CD4-positive, alpha-beta memory T cell (primary cell): Measurements from ENCODE around the gene DNAJB6. TPM values are rescaled to one million over a fixed set of nuclear protein-coding genes. Genes with fewer than 3 reads are reported as not detected.

Source experiments
- CTCF ChIA-PET: fragments of 350-600 bp; sonication (Branson Sonifier 250); formaldehyde crosslinking; loops from one replicate; lab custom pipeline; 2021; ENCODE audit warnings: inconsistent platforms; ENCODE audit not compliant: partially characterized antibody; lab: Charles Lee
- POLR2A ChIA-PET: fragments of 350-600 bp; sonication (Branson Sonifier 250); formaldehyde crosslinking; loops from one replicate; lab custom pipeline; 2021; ENCODE audit not compliant: partially characterized antibody; lab: Charles Lee
- DNase-seq, 5 donors: peaks; one replicate each; pipeline versions ENCODE4 v3.0.0 to v3.0.0-alpha.2; 2020 to 2022; ENCODE audit warnings: mixed read lengths in 1 of 5
- H3K27ac ChIP-seq: one replicate; pipeline ENCODE4 v1.7.0; 2013; ENCODE audit warnings: low read depth, low read length
- H3K27me3 ChIP-seq: 2 replicates; pipeline ENCODE4 v1.7.0; 2013; ENCODE audit warnings: mild to moderate bottlenecking, low read length, moderate library complexity; ENCODE audit not compliant: insufficient read depth
- H3K36me3 ChIP-seq: 2 replicates; pipeline ENCODE4 v1.7.0; 2013; ENCODE audit warnings: mild to moderate bottlenecking, low read length, moderate library complexity; ENCODE audit not compliant: insufficient read depth
- H3K4me1 ChIP-seq: 2 replicates; pipeline ENCODE4 v1.7.0; 2013; ENCODE audit warnings: mild to moderate bottlenecking, low read length, moderate library complexity; ENCODE audit not compliant: insufficient read depth
- H3K4me3 ChIP-seq, 2 donors: one replicate each; pipeline ENCODE4 v1.7.0; 2013; ENCODE audit warnings: low read length in 2 of 2, mild to moderate bottlenecking in 1 of 2
- H3K9me3 ChIP-seq, 2 donors: one replicate each; pipeline ENCODE4 v1.7.0; 2013; ENCODE audit warnings: low read length in 2 of 2, control low read depth in 1 of 2; ENCODE audit not compliant: control insufficient read depth in 1 of 2
- H3K27ac Mint-ChIP-seq, 7 donors: one replicate each; pipeline ENCODE4 v1.8.0; 2020 to 2021; ENCODE audit warnings: mixed read lengths in 7 of 7, mild to moderate bottlenecking in 6 of 7, inconsistent platforms in 3 of 7, moderate library complexity in 3 of 7
- H3K27me3 Mint-ChIP-seq, 2 donors: one replicate each; pipeline ENCODE4 v1.8.0; 2020 to 2021; ENCODE audit warnings: mixed read lengths in 2 of 2
- H3K36me3 Mint-ChIP-seq, 2 donors: one replicate each; pipeline ENCODE4 v1.8.0; 2020 to 2021; ENCODE audit warnings: mixed read lengths in 2 of 2, inconsistent platforms in 1 of 2, mild to moderate bottlenecking in 1 of 2
- H3K4me1 Mint-ChIP-seq, 4 donors: one replicate each; pipeline ENCODE4 v1.8.0; 2020 to 2021; ENCODE audit warnings: mixed read lengths in 4 of 4, mild to moderate bottlenecking in 1 of 4
- H3K4me3 Mint-ChIP-seq, 8 donors: one replicate each; pipeline ENCODE4 v1.8.0; 2020 to 2021; ENCODE audit warnings: mixed read lengths in 8 of 8, mild to moderate bottlenecking in 7 of 8, moderate library complexity in 6 of 8, inconsistent platforms in 3 of 8
- H3K9me3 Mint-ChIP-seq, 8 donors: one replicate each; pipeline ENCODE4 v1.8.0; 2020 to 2021; ENCODE audit warnings: mixed read lengths in 8 of 8, mild to moderate bottlenecking in 5 of 8, inconsistent platforms in 3 of 8, moderate library complexity in 1 of 8
- intact Hi-C: fragments of 100-400 bp; cut with micrococcal nuclease; formaldehyde crosslinking; loops from one replicate; pipeline ENCODE4 v1.15.1; 2023
- polyA plus RNA-seq, 2 donors: library from polyadenylated mRNA; unstranded; fragments of 300-500 nt; fragmentation: Illumina TruSeq; gene quantifications; one replicate each; pipeline ENCODE4 v1.2.3, GENCODE V29; 2021
- total RNA-seq, 2 experiments: library from RNA; stranded (reverse); gene quantifications; one replicate each; pipeline ENCODE4 v1.2.3, GENCODE V29; 2021

Gene DNAJB6
- total and polyA plus RNA-seq, 4 experiments from 2014 or later = 85.6 to 169 (median 103) TPM

GRCh38 chr7:157337316-157338149 lies 729 bp downstream of the DNAJB6 start:
- Mint-ChIP-seq H3K27ac (peak overlapping the region; percentile 90 to 97 (median 96)), H3K27me3 (peaks cover 0 to 2% of the 10 kb centered on the region in 2 donors), H3K36me3 (peaks cover 4 to 25% of the 10 kb centered on the region in 2 donors), H3K9me3 (peaks cover 0 to 8% (median 0%) of the 10 kb centered on the region in 8 donors), H3K4me3 (peak overlapping the region; percentile 88 to 98 (median 96)), H3K4me1 (peaks cover 21 to 57% (median 45%) of the 10 kb centered on the region in 4 donors)
- Histone ChIP-seq H3K4me1 (peaks cover 44% of the 10 kb centered on the region), H3K9me3 (no peaks in the 10 kb centered on the region), H3K4me3 (peak overlapping the region; percentile 67 to 88), H3K27me3 (no peaks in the 10 kb centered on the region), H3K27ac (peak overlapping the region; percentile 86), H3K36me3 (no peaks in the 10 kb centered on the region)
- POLR2A ChIA-PET = interaction anchor here (0.7 to 4.5 kb wide), 15 partner anchors 9 to 703 kb away, joined by 3 to 79 read pairs (median 4); partner anchors contain the start of gene LMBR1
- CTCF ChIA-PET = interaction anchor here (1.1 to 5.4 kb wide), 7 partner anchors 9 to 368 kb away, joined by 3 to 35 read pairs (median 9); no protein-coding TSS in a partner anchor
- intact Hi-C loops = loop anchor here (1.0 to 5.0 kb wide), 3 partner anchors 49 to 444 kb away; partner anchors contain the start of gene LMBR1
- DNase-seq = peak; percentile 64 to 71 (median 69)

DNA sequence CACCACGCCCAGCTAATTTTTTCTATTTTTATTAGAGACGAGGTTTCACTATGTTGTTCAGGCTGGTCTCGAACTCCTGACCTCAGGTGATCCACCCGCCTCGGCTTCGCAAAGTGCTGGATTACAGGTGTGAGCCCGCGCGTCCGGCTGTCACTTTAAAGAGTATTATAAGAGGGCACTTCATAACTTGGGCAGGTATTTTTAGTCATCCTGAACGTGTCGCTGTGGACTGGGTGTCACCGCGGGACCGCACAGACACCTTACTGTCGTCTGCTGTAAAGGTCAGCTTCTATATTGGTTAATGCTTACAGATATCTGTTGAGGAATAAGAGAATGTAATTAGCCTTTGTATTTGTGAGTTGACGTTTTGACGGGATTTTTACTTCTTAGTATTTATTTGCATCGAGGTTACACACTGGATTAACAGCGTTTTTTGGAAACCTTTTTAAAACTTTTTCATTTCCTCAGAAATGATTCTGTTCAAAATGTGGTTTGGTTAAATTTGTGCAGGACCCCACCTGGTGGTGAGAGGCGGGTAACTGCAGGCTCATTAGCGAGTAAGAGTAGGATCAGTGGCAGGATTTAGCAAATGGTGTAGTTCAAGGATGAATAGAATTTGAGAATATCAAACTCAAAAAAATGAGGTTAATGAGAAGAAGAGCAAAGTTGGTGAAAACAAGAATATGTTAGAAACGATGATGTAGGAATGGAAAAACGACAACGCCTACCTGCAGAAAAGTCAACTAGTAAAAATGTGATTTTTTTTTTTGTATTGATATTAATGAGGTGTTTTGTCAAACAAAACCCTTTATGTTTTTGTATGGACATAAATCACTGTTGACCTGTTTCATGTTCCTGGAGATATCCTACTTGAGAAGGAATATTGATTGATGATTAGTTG lies 3.2 kb downstream of the DNAJB6 start:
- peak; percentile 68 to 73 (median 72) for DNase-seq
- Histone ChIP-seq H3K9me3 (no peaks in the 10 kb centered on the region), H3K4me1 (peaks cover 62% of the 10 kb centered on the region), H3K36me3 (no peaks in the 10 kb centered on the region), H3K27ac (peak overlapping the region; percentile 30), H3K4me3 (no peak overlapping the region), H3K27me3 (no peaks in the 10 kb centered on the region)
- intact Hi-C loops = loop anchor here (1.0 to 5.0 kb wide), 5 partner anchors 38 to 111 kb away; no protein-coding TSS in a partner anchor
- peaks cover 0 to 2% of the 10 kb centered on the region in 2 donors for H3K27me3 Mint-ChIP-seq
- peaks cover 0 to 8% (median 0%) of the 10 kb centered on the region in 8 donors for H3K9me3 Mint-ChIP-seq
- CTCF ChIA-PET = interaction anchor here (0.7 to 5.4 kb wide), 12 partner anchors 11 to 435 kb away, joined by 3 to 35 read pairs (median 4); no protein-coding TSS in a partner anchor
- H3K36me3 Mint-ChIP-seq = peaks cover 4 to 32% of the 10 kb centered on the region in 2 donors
- H3K27ac Mint-ChIP-seq = peak overlapping the region; percentile 44 to 97 (median 87)
- H3K4me1 Mint-ChIP-seq = peaks cover 30 to 77% (median 61%) of the 10 kb centered on the region in 4 donors
- H3K4me3 Mint-ChIP-seq = peak overlapping the region; percentile 62 to 97 (median 74)
- POLR2A ChIA-PET = interaction anchor here (4.5 kb wide), 1 partner anchor 38 kb away, joined by 79 read pairs; no protein-coding TSS in a partner anchor

DNA sequence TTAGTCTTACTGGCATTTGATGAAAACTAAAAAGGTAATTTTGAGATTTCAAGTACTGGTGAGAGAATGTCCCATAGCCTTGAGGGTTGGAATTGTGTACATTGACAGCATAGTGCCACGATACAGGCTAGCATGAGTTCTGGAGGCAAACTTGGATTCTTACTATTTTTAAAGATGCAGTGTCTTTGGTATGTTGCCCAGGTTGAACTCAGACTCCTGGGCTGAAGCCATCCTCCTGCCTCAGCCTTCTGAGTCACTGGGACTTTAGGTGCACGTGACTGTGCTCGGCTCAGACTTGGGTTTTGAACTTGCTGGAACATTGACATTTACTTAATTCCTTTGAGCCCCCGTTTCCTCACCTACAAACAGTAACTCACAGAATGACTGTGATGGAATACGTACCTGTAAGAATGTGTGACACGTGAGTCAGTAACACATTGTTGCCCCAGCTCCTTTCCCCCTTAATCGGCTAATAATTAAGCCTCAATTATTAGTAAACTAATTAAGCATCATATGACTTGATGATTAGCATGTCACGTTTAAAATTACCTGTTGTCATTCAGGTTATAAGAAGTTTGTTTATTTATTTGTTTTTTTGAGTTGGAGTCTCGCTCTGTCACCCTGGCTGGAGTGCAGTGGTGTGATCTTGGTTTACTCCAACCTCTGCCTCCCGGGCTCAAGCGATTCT lies 10.6 kb downstream of the DNAJB6 start:
- peak overlapping the region in 6 of 8 donors; percentile 13 to 69 (median 50) for H3K4me3 Mint-ChIP-seq
- H3K9me3 ChIP-seq = no peaks in the 10 kb centered on the region
- intact Hi-C loops = no loop called here
- peaks cover 42 to 89% (median 67%) of the 10 kb centered on the region in 4 donors for H3K4me1 Mint-ChIP-seq
- peak overlapping the region in 4 of 7 donors; percentile 12 to 60 (median 34) for H3K27ac Mint-ChIP-seq
- peaks cover 0 to 3% (median 0%) of the 10 kb centered on the region in 8 donors for H3K9me3 Mint-ChIP-seq
- H3K27ac ChIP-seq = no peak overlapping the region
- POLR2A ChIA-PET = interaction anchor here (1.9 to 3.2 kb wide), 2 partner anchors 8 to 9 kb away, joined by 6 to 9 read pairs; no protein-coding TSS in a partner anchor
- no peaks in the 10 kb centered on the region for H3K27me3 ChIP-seq
- no peaks in the 10 kb centered on the region for H3K27me3 Mint-ChIP-seq
- H3K36me3 Mint-ChIP-seq = peaks cover 3 to 20% of the 10 kb centered on the region in 2 donors
- H3K4me1 ChIP-seq = peaks cover 90% of the 10 kb centered on the region
- no peaks in the 10 kb centered on the region for H3K36me3 ChIP-seq
- no peak for DNase-seq
- no peak overlapping the region for H3K4me3 ChIP-seq
- CTCF ChIA-PET = interaction anchor here (0.9 to 1.3 kb wide), 2 partner anchors 9 to 75 kb away, joined by 4 to 5 read pairs; no protein-coding TSS in a partner anchor

DNA sequence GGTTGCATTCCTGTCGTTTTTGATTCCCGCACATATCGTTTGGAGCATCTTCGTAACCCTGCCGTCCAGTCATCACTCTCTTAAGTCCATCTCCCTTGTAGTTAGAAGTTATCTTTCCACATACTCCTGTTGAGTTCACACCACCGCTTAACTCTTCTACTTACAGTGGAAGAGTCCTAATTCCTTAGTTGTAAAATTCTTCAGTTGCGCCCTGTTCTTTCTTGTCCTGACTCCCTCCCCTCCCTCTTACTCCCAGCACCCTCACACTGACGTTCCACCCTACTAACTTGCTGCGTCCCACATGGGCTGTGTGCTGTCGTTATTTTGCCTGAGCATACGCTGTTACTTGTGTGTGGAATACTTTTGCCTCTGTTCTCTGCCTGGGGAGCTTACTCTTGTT lies 11.7 kb downstream of the DNAJB6 start:
- peak overlapping the region in 2 of 7 donors; percentile 39 to 68 for H3K27ac Mint-ChIP-seq
- POLR2A ChIA-PET = interaction anchor here (1.5 kb wide), 1 partner anchor 11 kb away, joined by 6 read pairs; no protein-coding TSS in a partner anchor
- intact Hi-C loops = no loop called here
- Histone ChIP-seq H3K27me3 (no peaks in the 10 kb centered on the region), H3K4me1 (peaks cover 90% of the 10 kb centered on the region), H3K36me3 (no peaks in the 10 kb centered on the region), H3K4me3 (no peak overlapping the region), H3K9me3 (no peaks in the 10 kb centered on the region), H3K27ac (no peak overlapping the region)
- H3K9me3 Mint-ChIP-seq = peaks cover 0 to 3% (median 0%) of the 10 kb centered on the region in 8 donors
- H3K27me3 Mint-ChIP-seq = no peaks in the 10 kb centered on the region
- peaks cover 7 to 20% of the 10 kb centered on the region in 2 donors for H3K36me3 Mint-ChIP-seq
- H3K4me1 Mint-ChIP-seq = peaks cover 42 to 89% (median 68%) of the 10 kb centered on the region in 4 donors
- CTCF ChIA-PET = interaction anchor here (0.6 kb wide), 1 partner anchor 10 kb away, joined by 3 read pairs; no protein-coding TSS in a partner anchor
- peak overlapping the region in 4 of 8 donors; percentile 24 to 44 (median 37) for H3K4me3 Mint-ChIP-seq
- DNase-seq = no peak

DNA sequence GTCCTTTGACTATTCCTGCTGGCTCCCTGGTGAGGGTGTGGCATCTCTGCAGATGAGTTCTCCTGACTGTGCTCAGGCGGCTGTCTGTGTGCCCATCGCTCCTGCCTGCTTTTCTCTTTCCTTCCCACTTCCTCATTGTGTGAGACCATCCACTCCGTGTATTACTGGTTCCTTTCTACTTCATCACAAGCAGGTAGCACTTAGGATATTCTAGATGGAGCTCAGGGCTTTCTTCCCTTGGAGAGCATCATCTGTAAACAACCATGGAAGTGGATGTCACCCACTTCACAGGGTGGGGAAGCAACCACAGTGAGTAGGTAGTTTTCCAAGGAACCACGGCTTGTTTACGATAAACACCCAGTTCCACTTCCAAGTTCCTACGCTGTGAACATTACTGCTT lies 15.7 kb downstream of the DNAJB6 start:
- no peak overlapping the region for H3K4me3 ChIP-seq
- Mint-ChIP-seq H3K4me3 (peak overlapping the region; percentile 22 to 81 (median 66)), H3K27me3 (no peaks in the 10 kb centered on the region), H3K27ac (peak overlapping the region in 5 of 7 donors; percentile 58 to 82 (median 70)), H3K9me3 (peaks cover 0 to 3% (median 0%) of the 10 kb centered on the region in 8 donors), H3K36me3 (peaks cover 9 to 28% of the 10 kb centered on the region in 2 donors), H3K4me1 (peaks cover 53 to 95% (median 73%) of the 10 kb centered on the region in 4 donors)
- DNase-seq = no peak
- ChIA-PET CTCF (no interaction called here), POLR2A (interaction anchor here (0.8 kb wide), 1 partner anchor 11 kb away, joined by 3 read pairs; no protein-coding TSS in a partner anchor)
- H3K9me3 ChIP-seq = no peaks in the 10 kb centered on the region
- no peaks in the 10 kb centered on the region for H3K27me3 ChIP-seq
- H3K36me3 ChIP-seq = no peaks in the 10 kb centered on the region
- intact Hi-C loops = no loop called here
- H3K27ac ChIP-seq = no peak overlapping the region
- peaks cover 96% of the 10 kb centered on the region for H3K4me1 ChIP-seq
